ENCODE data around the gene SLX4. TPM values are rescaled to one million over a fixed set of nuclear protein-coding genes. Genes with fewer than 3 reads are reported as not detected.

The SLX4 gene
- total RNA-seq, 1 experiment from 2014 or later: 7.0 TPM

- Histone ChIP-seq H3K79me2 (ENCODE audit: insufficient read depth, low read length) (no peaks in the 10 kb centered on the region), H3K27ac (ENCODE audit: low read depth, low read length) (no peak overlapping the region), H2AFZ (ENCODE audit: low read depth, low read length, poor library complexity, severe bottlenecking) (no peak overlapping the region), H3K27me3 (ENCODE audit: insufficient read depth, low read length) (no peaks in the 10 kb centered on the region), H4K20me1 (ENCODE audit: insufficient read depth) (no peaks in the 10 kb centered on the region), H3K4me3 (replicated peaks in 1 of 2; ENCODE audit: low read depth in 1 of 2, low read length in 2 of 2) (no peak overlapping the region), H3K36me3 (ENCODE audit: control insufficient read depth in 1 of 2, insufficient read depth in 2 of 2, low read length in 2 of 2) (no peaks in the 10 kb centered on the region; a peak in 1 of 4 replicates), H3K9me2 (ENCODE audit: insufficient read depth) (no peaks in the 10 kb centered on the region), H3K4me2 (ENCODE audit: low read length) (no peak overlapping the region), H3K9ac (ENCODE audit: low read length) (no peak overlapping the region), H3K9me3 (ENCODE audit: control insufficient read depth in 1 of 2, insufficient read depth in 1 of 2, low read depth in 1 of 2, low read length in 2 of 2) (no peaks in the 10 kb centered on the region), H3K4me1 (ENCODE audit: control insufficient read depth in 1 of 2, insufficient read depth in 2 of 2, low read length in 2 of 2) (peaks cover 9 to 10% of the 10 kb centered on the region in 2 experiments)
- TF ChIP-seq CBX3 (IDR thresholded peaks at IDR 0.05; ENCODE audit: low read depth): no peak
- no peak for TF ChIP-seq POLR2AphosphoS5 (IDR thresholded peaks at IDR 0.05; ENCODE audit: low read depth, low read length)
- TF ChIP-seq SP1 (IDR thresholded peaks at IDR 0.05; ENCODE audit: low read depth): no peak
- no peak for TF ChIP-seq EZH2phosphoT487 (IDR thresholded peaks at IDR 0.05; ENCODE audit: borderline replicate concordance)
- no peak for TF ChIP-seq ZFX (IDR thresholded peaks at IDR 0.05)
- no peak for TF ChIP-seq CTCF (IDR thresholded peaks at IDR 0.05 in 2 of 3, conservative IDR thresholded peaks at IDR 0.05 in 1 of 3; ENCODE audit: borderline replicate concordance in 1 of 3, insufficient read depth in 1 of 3, low read depth in 2 of 3, low read length in 2 of 3)
- TF ChIP-seq ELF1 (IDR thresholded peaks at IDR 0.05; ENCODE audit: borderline replicate concordance, low read depth): no peak
- TF ChIP-seq ATF3 (IDR thresholded peaks at IDR 0.05): no peak
- no peak for TF ChIP-seq EGR1 (IDR thresholded peaks at IDR 0.05; ENCODE audit: low read depth)
- TF ChIP-seq ZBTB33 (IDR thresholded peaks at IDR 0.05; ENCODE audit: extremely low read depth, insufficient replicate concordance, low read length): no peak
- TF ChIP-seq CEBPB (IDR thresholded peaks at IDR 0.05; ENCODE audit: low read depth): no peak
- TF ChIP-seq POLR2A (IDR thresholded peaks at IDR 0.05; ENCODE audit: borderline replicate concordance, extremely low read depth, insufficient read depth, insufficient read length): no peak
- TF ChIP-seq TCF7L2 (IDR thresholded peaks at IDR 0.05; ENCODE audit: borderline replicate concordance, extremely low read depth, insufficient read depth, insufficient read length): no peak
- TF ChIP-seq MAX (IDR thresholded peaks at IDR 0.05): no peak
- no peak for TF ChIP-seq EZH2 (IDR thresholded peaks at IDR 0.05)
- TF ChIP-seq REST (IDR thresholded peaks at IDR 0.05; ENCODE audit: low read depth): no peak
- ATAC-seq: no peak
- ChIA-PET RAD21 (ENCODE audit: low non-redundant PET in 1 of 2, low total read pairs in 2 of 2, uncharacterized antibody in 2 of 2, unreplicated experiment in 2 of 2) (no interaction called here), CTCF (no interaction called here), POLR2A (no interaction called here)
- DNase-seq (ENCODE audit: low read depth, low spot score): no peak
- BruUV-seq (replicated peaks): no TSS peak
- intact Hi-C loops (cut with micrococcal nuclease): no loop called here
These were observed 28.9 kb downstream of the SLX4 start for GRCh38 chr16:3582276-3583165.
